ENCODE data around the gene SPEF2. TPM values are rescaled to one million over a fixed set of nuclear protein-coding genes. Genes with fewer than 3 reads are reported as not detected.

The SPEF2 gene
- polyA plus RNA-seq, 1 donor from 2014 or later = 18.5 TPM

- Histone ChIP-seq H3K27me3 (ENCODE audit: insufficient read depth, low read depth, low read length) (no peaks in the 10 kb centered on the region), H3K9ac (ENCODE audit: low read length) (no peak overlapping the region)
- TF ChIP-seq CTCF (IDR thresholded peaks at IDR 0.05; ENCODE audit: poor library complexity, severe bottlenecking) (no peak), RAD21 (conservative IDR thresholded peaks at IDR 0.05) (no peak), EZH2 (IDR thresholded peaks at IDR 0.05; ENCODE audit: borderline replicate concordance, insufficient read depth, low read length, poor library complexity, severe bottlenecking) (no peak), REST (IDR thresholded peaks at IDR 0.05; ENCODE audit: borderline replicate concordance) (no peak), TAF1 (IDR thresholded peaks at IDR 0.05; ENCODE audit: low read depth) (no peak), EP300 (conservative IDR thresholded peaks at IDR 0.05; ENCODE audit: poor library complexity, severe bottlenecking) (no peak), SMC3 (conservative IDR thresholded peaks at IDR 0.05; ENCODE audit: poor library complexity) (no peak), MXI1 (conservative IDR thresholded peaks at IDR 0.05; ENCODE audit: poor library complexity, severe bottlenecking) (no peak), POLR2AphosphoS5 (IDR thresholded peaks at IDR 0.05) (no peak)
Observed at GRCh38 chr5:35847961-35848360, 230.3 kb downstream of the SPEF2 start.

GRCh38 chr5:35849860-35850259, 232.2 kb downstream of the SPEF2 start:
- Histone ChIP-seq H3K4me2 (ENCODE audit: low read length) (no peak overlapping the region), H3K79me2 (replicated peaks; ENCODE audit: insufficient read depth, low read length) (no peaks in the 10 kb centered on the region), H3F3A (ENCODE audit: insufficient read depth, low read length, poor library complexity, severe bottlenecking) (no peaks in the 10 kb centered on the region), H3K9me2 (ENCODE audit: insufficient read depth, low read length) (no peaks in the 10 kb centered on the region), H3K4me3 (ENCODE audit: low read length) (no peak overlapping the region), H3K27me3 (ENCODE audit: insufficient read depth, low read depth, low read length) (no peaks in the 10 kb centered on the region), H2AFZ (ENCODE audit: low read depth, low read length) (no peak overlapping the region), H3K36me3 (ENCODE audit: insufficient read depth, low read length) (no peaks in the 10 kb centered on the region), H3K27ac (ENCODE audit: low read length) (no peak overlapping the region), H3K9me3 (ENCODE audit: low read length) (peaks cover 2% of the 10 kb centered on the region), H3K9ac (ENCODE audit: low read length) (no peak overlapping the region), H4K20me1 (ENCODE audit: insufficient read depth) (no peaks in the 10 kb centered on the region)
- TF ChIP-seq RAD21 (conservative IDR thresholded peaks at IDR 0.05) (no peak), CTCF (IDR thresholded peaks at IDR 0.05; ENCODE audit: poor library complexity, severe bottlenecking) (no peak)

More at GRCh38 chr5:35847961-35848360, 230.3 kb downstream of the SPEF2 start:
- no peaks in the 10 kb centered on the region for H3F3A ChIP-seq (ENCODE audit: insufficient read depth, low read length, poor library complexity, severe bottlenecking)
- peaks cover 2% of the 10 kb centered on the region for H3K9me3 ChIP-seq (ENCODE audit: low read length)
- H3K27ac ChIP-seq (ENCODE audit: low read length) = no peak overlapping the region
- H3K79me2 ChIP-seq (replicated peaks; ENCODE audit: insufficient read depth, low read length) = no peaks in the 10 kb centered on the region
- H3K36me3 ChIP-seq (ENCODE audit: insufficient read depth, low read length) = no peaks in the 10 kb centered on the region
- no peak overlapping the region for H3K4me2 ChIP-seq (ENCODE audit: low read length)
- H2AFZ ChIP-seq (ENCODE audit: low read depth, low read length) = no peak overlapping the region
- no peaks in the 10 kb centered on the region for H3K9me2 ChIP-seq (ENCODE audit: insufficient read depth, low read length)
- no peak overlapping the region for H3K4me3 ChIP-seq (ENCODE audit: low read length)
- H4K20me1 ChIP-seq (ENCODE audit: insufficient read depth) = no peaks in the 10 kb centered on the region

Measured in neural cell (in vitro differentiated cells).